CD4-positive, alpha-beta T cell treated with Interleukin-17A for 4 hours (primary cell): ENCODE data around the gene RGS9.
A peak's percentile ranks its signal among the peaks of the same experiment; 100 is the strongest.
"Not testable (repeated sequence)": the region's sequence is repeated elsewhere in the genome, so short reads cannot be mapped to it uniquely, and the experiment has no call there.

Experiments used
- DNase-seq: peaks from one replicate; pipeline ENCODE4 v3.0.0-alpha.2; 2020; ENCODE audit warnings: mixed read lengths

RGS9 gene

GRCh38 chr17:65116515-65116914, 20.7 kb upstream of the RGS9 start:
- not testable (repeated sequence) for DNase-seq

- no peak for DNase-seq
Measured at GRCh38 chr17:65117384-65118035, 19.7 kb upstream of the RGS9 start.

- no peak for DNase-seq
Measured at GRCh38 chr17:65121368-65121767, 15.8 kb upstream of the RGS9 start.

GRCh38 chr17:65121916-65122806, 15.0 kb upstream of the RGS9 start:
- no peak for DNase-seq

GRCh38 chr17:65122836-65123756, 14.1 kb upstream of the RGS9 start:
- peak; percentile 87 for DNase-seq

- peak; percentile 23 for DNase-seq
Measured at GRCh38 chr17:65123757-65124675, 13.2 kb upstream of the RGS9 start.

GRCh38 chr17:65130832-65131231, 6.3 kb upstream of the RGS9 start:
- DNase-seq, result no peak

GRCh38 chr17:65131240-65131639, 5.9 kb upstream of the RGS9 start:
- no peak for DNase-seq

GRCh38 chr17:65131946-65132345, 5.2 kb upstream of the RGS9 start:
- DNase-seq, result no peak

- DNase-seq, result no peak
Measured at GRCh38 chr17:65134035-65134434, 3.1 kb upstream of the RGS9 start.

- no peak for DNase-seq
Measured at GRCh38 chr17:65139101-65139764, 2.1 kb downstream of the RGS9 start.

GRCh38 chr17:65142247-65142646, 5.1 kb downstream of the RGS9 start:
- no peak for DNase-seq

GRCh38 chr17:65143889-65144604, 6.9 kb downstream of the RGS9 start:
- DNase-seq, result no peak

GRCh38 chr17:65145743-65146142, 8.6 kb downstream of the RGS9 start:
- no peak for DNase-seq

- DNase-seq, result no peak
Measured at GRCh38 chr17:65147955-65148354, 10.8 kb downstream of the RGS9 start.

GRCh38 chr17:65154770-65155589, 17.8 kb downstream of the RGS9 start:
- DNase-seq, result no peak

- DNase-seq, result no peak
Measured at GRCh38 chr17:65155622-65156021, 18.5 kb downstream of the RGS9 start.

GRCh38 chr17:65156185-65156834, 19.1 kb downstream of the RGS9 start:
- DNase-seq, result no peak

GRCh38 chr17:65156835-65157565, 19.8 kb downstream of the RGS9 start:
- no peak for DNase-seq
